CD4-positive, CD25-positive, alpha-beta regulatory T cell (primary cell): ENCODE data around the gene HSPA12A. TPM values are rescaled to one million over a fixed set of nuclear protein-coding genes. Genes with fewer than 3 reads are reported as not detected.
A peak's percentile ranks its signal among the peaks of the same experiment; 100 is the strongest.

Experiments
- ATAC-seq, 2 donors: fragments of 150-1000 bp; cut with Tn5 transposase; one replicate each; pipeline ENCODE4 v1.10.0; 2021; ENCODE audit warnings: low read depth in 2 of 2, moderate number of reproducible peaks in 2 of 2, moderate library complexity in 1 of 2
- DNase-seq, 3 donors: peaks; one replicate each; pipeline versions ENCODE4 v3.0.0 to v3.0.0-alpha.2; 2012 to 2022; ENCODE audit warnings: mixed read lengths in 1 of 3
- H3K27ac ChIP-seq: one replicate; pipeline ENCODE4 v1.7.0; 2013; ENCODE audit warnings: mild to moderate bottlenecking, low read length; ENCODE audit not compliant: insufficient read depth, poor library complexity, severe bottlenecking
- H3K27me3 ChIP-seq: one replicate; pipeline ENCODE4 v1.7.0; 2013; ENCODE audit warnings: low read length; ENCODE audit not compliant: control insufficient read depth, insufficient read depth
- H3K36me3 ChIP-seq: one replicate; pipeline ENCODE4 v1.7.0; 2013; ENCODE audit warnings: mild to moderate bottlenecking, low read length, moderate library complexity; ENCODE audit not compliant: control insufficient read depth, insufficient read depth
- H3K4me1 ChIP-seq: 2 replicates; pipeline ENCODE4 v1.7.0; 2013; ENCODE audit warnings: mild to moderate bottlenecking, low read length; ENCODE audit not compliant: insufficient read depth, control insufficient read depth, poor library complexity, severe bottlenecking
- H3K4me3 ChIP-seq: one replicate; pipeline ENCODE4 v1.7.0; 2013; ENCODE audit warnings: low read depth, mild to moderate bottlenecking, low read length, moderate library complexity
- H3K9me3 ChIP-seq, 2 experiments: 1 replicate in 1 of 2; 2 replicates in 1 of 2; pipeline ENCODE4 v1.7.0; 2013; ENCODE audit warnings: low read length in 2 of 2, mild to moderate bottlenecking in 1 of 2, moderate library complexity in 1 of 2; ENCODE audit not compliant: control insufficient read depth in 2 of 2
- H3K27ac Mint-ChIP-seq, 3 donors: one replicate each; pipeline ENCODE4 v1.8.0; 2020 to 2022; ENCODE audit warnings: mild to moderate bottlenecking in 3 of 3, mixed read lengths in 3 of 3, moderate library complexity in 2 of 3
- H3K27me3 Mint-ChIP-seq: one replicate; pipeline ENCODE4 v1.8.0; 2022; ENCODE audit warnings: mild to moderate bottlenecking, mixed read lengths
- H3K36me3 Mint-ChIP-seq: one replicate; pipeline ENCODE4 v1.8.0; 2020; ENCODE audit warnings: mixed read lengths
- H3K4me1 Mint-ChIP-seq, 4 donors: one replicate each; pipeline ENCODE4 v1.8.0; 2020 to 2022; ENCODE audit warnings: mixed read lengths in 4 of 4, mild to moderate bottlenecking in 1 of 4
- H3K4me3 Mint-ChIP-seq, 4 donors: one replicate each; pipeline ENCODE4 v1.8.0; 2020 to 2022; ENCODE audit warnings: mild to moderate bottlenecking in 4 of 4, mixed read lengths in 4 of 4, moderate library complexity in 3 of 4
- H3K9me3 Mint-ChIP-seq, 7 donors: one replicate each; pipeline ENCODE4 v1.8.0; 2020 to 2022; ENCODE audit warnings: mixed read lengths in 7 of 7, mild to moderate bottlenecking in 3 of 7, moderate library complexity in 2 of 7
- polyA plus RNA-seq, 4 donors: library from polyadenylated mRNA; unstranded; fragments of 300-500 nt; fragmentation: Illumina TruSeq; gene quantifications; one replicate each; pipeline ENCODE4 v1.2.3, GENCODE V29; 2021
- total RNA-seq: library from RNA; stranded (reverse); gene quantifications from one replicate; pipeline ENCODE4 v1.2.3, GENCODE V29; 2022

The HSPA12A gene
- total and polyA plus RNA-seq, 5 donors from 2014 or later: 0.72 to 2.1 (median 0.81) TPM

- H3K27ac Mint-ChIP-seq: peak overlapping the region in 1 of 3 donors; percentile 52
- H3K36me3 ChIP-seq: no peaks in the 10 kb centered on the region
- no peaks in the 10 kb centered on the region for H3K4me1 Mint-ChIP-seq
- H3K27me3 Mint-ChIP-seq: peaks cover 10% of the 10 kb centered on the region
- H3K4me3 ChIP-seq: no peak overlapping the region
- no peaks in the 10 kb centered on the region for H3K36me3 Mint-ChIP-seq
- DNase-seq: no peak
- H3K4me3 Mint-ChIP-seq: no peak overlapping the region
- no peaks in the 10 kb centered on the region for H3K9me3 ChIP-seq
- peaks cover 3% of the 10 kb centered on the region for H3K27me3 ChIP-seq
- ATAC-seq: no peak
- peaks cover 0 to 4% (median 0%) of the 10 kb centered on the region in 7 donors for H3K9me3 Mint-ChIP-seq
- H3K27ac ChIP-seq: no peak overlapping the region
- no peaks in the 10 kb centered on the region for H3K4me1 ChIP-seq
Observed at GRCh38 chr10:116769368-116769767, 27.0 kb upstream of the HSPA12A start.

DNA sequence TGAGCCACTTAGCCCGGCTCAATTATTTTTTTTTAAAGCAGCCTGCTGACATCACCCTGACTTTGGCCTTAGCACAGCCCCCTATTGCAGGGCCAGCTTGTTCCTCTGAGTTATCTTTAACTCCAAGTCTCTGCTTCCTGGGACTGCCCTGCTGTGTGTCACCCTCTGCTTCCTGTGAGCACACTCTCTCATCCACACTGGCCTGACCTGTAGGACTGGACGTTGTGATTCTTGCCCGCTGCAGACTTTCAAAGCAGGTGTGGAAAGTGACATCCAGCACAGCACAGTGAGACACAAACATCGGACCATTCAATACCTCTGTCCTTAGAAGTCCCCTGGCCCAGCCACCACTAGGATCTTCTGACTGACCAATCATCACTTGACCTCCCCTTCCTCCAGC lies 26.4 kb upstream of the HSPA12A start:
- Histone ChIP-seq H3K27ac (no peak overlapping the region), H3K4me1 (no peaks in the 10 kb centered on the region), H3K27me3 (peaks cover 3% of the 10 kb centered on the region), H3K36me3 (no peaks in the 10 kb centered on the region), H3K9me3 (no peaks in the 10 kb centered on the region), H3K4me3 (no peak overlapping the region)
- DNase-seq (no peak), ATAC-seq (no peak)
- Mint-ChIP-seq H3K9me3 (peaks cover 0 to 4% (median 0%) of the 10 kb centered on the region in 7 donors), H3K27me3 (peaks cover 10% of the 10 kb centered on the region), H3K4me1 (no peaks in the 10 kb centered on the region), H3K4me3 (no peak overlapping the region), H3K27ac (peak overlapping the region in 1 of 3 donors; percentile 52), H3K36me3 (no peaks in the 10 kb centered on the region)

GRCh38 chr10:116766837-116767634 lies 24.7 kb upstream of the HSPA12A start:
- H3K36me3 Mint-ChIP-seq: no peaks in the 10 kb centered on the region
- H3K27ac ChIP-seq: no peak overlapping the region
- DNase-seq: no peak
- peaks cover 0 to 4% (median 0%) of the 10 kb centered on the region in 7 donors for H3K9me3 Mint-ChIP-seq
- H3K4me1 ChIP-seq: no peaks in the 10 kb centered on the region
- H3K4me3 ChIP-seq: no peak overlapping the region
- no peaks in the 10 kb centered on the region for H3K9me3 ChIP-seq
- H3K4me1 Mint-ChIP-seq: no peaks in the 10 kb centered on the region
- no peaks in the 10 kb centered on the region for H3K36me3 ChIP-seq
- ATAC-seq: no peak
- peaks cover 10% of the 10 kb centered on the region for H3K27me3 Mint-ChIP-seq
- no peak overlapping the region for H3K27ac Mint-ChIP-seq
- peaks cover 3% of the 10 kb centered on the region for H3K27me3 ChIP-seq
- no peak overlapping the region for H3K4me3 Mint-ChIP-seq

DNA sequence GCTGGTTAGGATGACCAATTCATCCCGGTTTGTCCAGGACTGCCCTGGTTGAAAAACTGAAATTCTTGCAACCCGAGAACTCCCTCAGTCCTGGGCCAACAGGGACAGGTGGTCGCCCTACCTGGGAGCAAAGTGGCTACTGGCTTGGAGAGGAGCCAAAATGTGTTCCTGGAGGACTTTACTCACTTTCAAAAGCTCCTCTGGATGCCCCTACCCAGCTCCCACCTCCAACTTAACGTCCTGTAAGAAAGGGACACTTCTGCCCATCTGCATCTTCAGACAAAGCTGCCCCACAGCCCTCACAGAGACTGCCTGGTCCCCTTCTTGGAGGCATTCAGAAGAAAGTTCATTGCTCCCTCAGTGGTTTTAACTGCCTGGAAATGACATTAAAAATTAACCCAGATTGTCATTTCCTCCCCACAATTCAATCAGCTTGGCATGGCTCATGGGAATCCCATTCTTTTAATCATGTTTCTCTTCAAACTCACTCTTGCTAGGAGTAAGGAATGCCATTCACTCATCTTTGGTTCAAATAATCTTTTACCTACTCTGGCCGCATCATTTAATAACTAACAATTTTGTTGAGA lies 24.0 kb upstream of the HSPA12A start:
- H3K27ac Mint-ChIP-seq: peak overlapping the region in 1 of 3 donors; percentile 26
- Histone ChIP-seq H3K4me1 (no peaks in the 10 kb centered on the region), H3K4me3 (no peak overlapping the region), H3K9me3 (no peaks in the 10 kb centered on the region), H3K36me3 (no peaks in the 10 kb centered on the region), H3K27ac (no peak overlapping the region), H3K27me3 (peaks cover 3% of the 10 kb centered on the region)
- peaks cover 0 to 4% (median 0%) of the 10 kb centered on the region in 7 donors for H3K9me3 Mint-ChIP-seq
- no peak for DNase-seq
- H3K27me3 Mint-ChIP-seq: peaks cover 10% of the 10 kb centered on the region
- H3K4me1 Mint-ChIP-seq: no peaks in the 10 kb centered on the region
- no peaks in the 10 kb centered on the region for H3K36me3 Mint-ChIP-seq
- H3K4me3 Mint-ChIP-seq: no peak overlapping the region
- no peak for ATAC-seq

DNA sequence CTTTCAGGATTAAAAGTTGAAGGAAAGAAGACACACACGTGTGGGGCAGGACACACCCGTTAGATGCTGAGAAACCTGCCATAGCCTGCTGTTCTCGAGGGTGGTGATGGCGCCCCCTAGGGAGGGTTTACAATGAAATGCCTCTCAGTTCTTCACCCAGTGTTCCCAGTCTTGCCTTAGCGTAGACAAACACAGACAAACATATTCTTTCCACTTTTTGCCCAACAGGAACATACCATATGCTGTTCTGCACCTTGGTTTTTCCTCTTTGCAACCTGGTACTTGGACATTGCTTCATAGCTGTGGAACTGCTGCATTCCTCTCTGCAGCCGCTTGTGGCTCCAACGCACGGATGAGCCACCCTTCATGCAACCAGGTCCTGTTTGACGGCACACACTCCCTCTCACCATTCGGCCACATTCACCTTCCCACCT lies 23.3 kb upstream of the HSPA12A start:
- Histone ChIP-seq H3K4me1 (no peaks in the 10 kb centered on the region), H3K27ac (no peak overlapping the region), H3K27me3 (peaks cover 3% of the 10 kb centered on the region), H3K4me3 (no peak overlapping the region), H3K36me3 (no peaks in the 10 kb centered on the region), H3K9me3 (no peaks in the 10 kb centered on the region)
- H3K4me1 Mint-ChIP-seq: no peaks in the 10 kb centered on the region
- H3K36me3 Mint-ChIP-seq: no peaks in the 10 kb centered on the region
- no peak overlapping the region for H3K4me3 Mint-ChIP-seq
- peak in 1 of 3 donors; percentile 41 for DNase-seq
- peaks cover 10% of the 10 kb centered on the region for H3K27me3 Mint-ChIP-seq
- no peak for ATAC-seq
- H3K27ac Mint-ChIP-seq: peak overlapping the region in 1 of 3 donors; percentile 26
- peaks cover 0 to 4% (median 0%) of the 10 kb centered on the region in 7 donors for H3K9me3 Mint-ChIP-seq

DNA sequence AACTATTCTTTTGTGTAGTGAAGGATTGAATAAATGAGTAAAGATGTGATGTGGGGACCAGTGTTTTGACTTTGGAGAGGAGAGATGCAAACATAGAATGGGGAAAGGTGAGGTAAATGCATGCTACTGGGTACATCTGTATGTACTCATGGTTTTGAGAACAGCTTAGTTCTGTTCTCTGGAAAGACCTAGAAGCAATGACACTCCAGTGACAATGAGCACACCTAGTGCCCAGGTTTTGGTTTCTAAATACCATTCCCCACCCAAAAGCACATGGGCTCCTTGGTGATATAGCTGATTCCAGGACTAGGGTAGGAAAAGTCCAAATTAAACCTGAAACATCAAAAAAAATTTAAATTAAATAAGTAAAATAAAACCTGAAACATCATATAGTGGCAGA lies 22.6 kb upstream of the HSPA12A start:
- Mint-ChIP-seq H3K27me3 (peaks cover 14% of the 10 kb centered on the region), H3K9me3 (peaks cover 0 to 5% (median 0%) of the 10 kb centered on the region in 7 donors), H3K27ac (peak overlapping the region in 1 of 3 donors; percentile 2), H3K4me3 (no peak overlapping the region), H3K36me3 (no peaks in the 10 kb centered on the region), H3K4me1 (no peaks in the 10 kb centered on the region)
- DNase-seq (no peak), ATAC-seq (no peak)
- Histone ChIP-seq H3K4me1 (no peaks in the 10 kb centered on the region), H3K4me3 (no peak overlapping the region), H3K27me3 (peaks cover 3% of the 10 kb centered on the region), H3K27ac (no peak overlapping the region), H3K9me3 (no peaks in the 10 kb centered on the region), H3K36me3 (no peaks in the 10 kb centered on the region)

DNA sequence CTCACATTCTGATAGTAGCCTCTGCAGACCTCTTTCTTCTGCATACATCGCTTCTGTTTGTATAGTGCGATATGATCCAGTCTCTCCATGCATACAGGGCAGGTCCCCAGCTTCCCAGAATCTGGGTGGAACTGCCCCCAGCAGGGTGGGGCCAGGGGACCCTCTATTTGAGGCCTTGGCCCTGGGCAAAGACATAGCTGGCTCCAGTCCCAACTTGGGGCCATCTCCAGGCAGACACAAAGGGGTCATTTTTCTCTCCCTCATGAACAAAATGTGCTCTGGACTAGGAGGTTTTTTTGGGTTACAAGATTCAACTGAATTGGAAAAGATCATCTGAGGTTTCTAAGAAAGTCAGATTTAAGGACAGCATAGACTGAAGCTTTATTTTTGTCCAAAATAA lies 21.1 kb upstream of the HSPA12A start:
- no peak for DNase-seq
- Mint-ChIP-seq H3K27ac (no peak overlapping the region), H3K27me3 (peaks cover 23% of the 10 kb centered on the region), H3K9me3 (peaks cover 0 to 12% (median 0%) of the 10 kb centered on the region in 7 donors), H3K4me3 (no peak overlapping the region), H3K36me3 (no peaks in the 10 kb centered on the region), H3K4me1 (no peaks in the 10 kb centered on the region)
- no peak overlapping the region for H3K27ac ChIP-seq
- H3K36me3 ChIP-seq: no peaks in the 10 kb centered on the region
- no peak overlapping the region for H3K4me3 ChIP-seq
- H3K9me3 ChIP-seq: no peaks in the 10 kb centered on the region
- H3K27me3 ChIP-seq: peaks cover 3% of the 10 kb centered on the region
- no peak for ATAC-seq
- no peaks in the 10 kb centered on the region for H3K4me1 ChIP-seq
